GM23338 (cell line): Measurements from ENCODE around the gene BRINP2. TPM values are rescaled to one million over a fixed set of nuclear protein-coding genes. Genes with fewer than 3 reads are reported as not detected.

Source experiments
- ATAC-seq: fragments of 200-7000 bp; cut with Tn5 transposase; 3 replicates; pipeline ENCODE4 v1.9.1; 2020
- DNase-seq: peaks from one replicate; pipeline ENCODE4 v3.0.0-alpha.2; 2015; ENCODE audit warnings: low spot score
- H2AFZ ChIP-seq: fragments of 200-600 bp; sonication (generic); 2 replicates; pipeline ENCODE4 v1.8.0; 2016; ENCODE audit warnings: antibody characterized with exemption, mild to moderate bottlenecking, moderate library complexity
- H3F3A ChIP-seq: fragments of 200-600 bp; sonication (generic); replicated peaks from 2 replicates; pipeline ENCODE4 v1.8.0; 2017; ENCODE audit warnings: antibody characterized with exemption, mixed run types, low read depth
- H3K27ac ChIP-seq: fragments of 200-600 bp; sonication (generic); 2 replicates; pipeline ENCODE4 v1.6.1; 2016; ENCODE audit warnings: low read depth
- H3K27me3 ChIP-seq: fragments of 200-600 bp; sonication (generic); 2 replicates; pipeline ENCODE4 v1.8.0; 2016; ENCODE audit warnings: mild to moderate bottlenecking, mixed run types, moderate library complexity; ENCODE audit not compliant: insufficient read depth
- H3K36me3 ChIP-seq: fragments of 200-600 bp; sonication (generic); 2 replicates; pipeline ENCODE4 v1.8.0; 2016; ENCODE audit warnings: mild to moderate bottlenecking; ENCODE audit not compliant: insufficient read depth
- H3K4me1 ChIP-seq: fragments of 200-600 bp; sonication (generic); 2 replicates; pipeline ENCODE4 v1.8.0; 2016; ENCODE audit warnings: mild to moderate bottlenecking, moderate library complexity; ENCODE audit not compliant: insufficient read depth
- H3K4me2 ChIP-seq: fragments of 200-600 bp; sonication (generic); 2 replicates; pipeline ENCODE4 v1.7.1; 2017; ENCODE audit warnings: mixed run types
- H3K4me3 ChIP-seq: fragments of 200-600 bp; sonication (generic); 2 replicates; pipeline ENCODE4 v1.6.1; 2016; ENCODE audit warnings: mixed run types
- H3K79me2 ChIP-seq: fragments of 200-600 bp; sonication (generic); replicated peaks from 2 replicates; pipeline ENCODE4 v1.8.0; 2017; ENCODE audit warnings: mild to moderate bottlenecking; ENCODE audit not compliant: insufficient read depth
- H3K9me2 ChIP-seq: fragments of 200-600 bp; sonication (generic); 2 replicates; pipeline ENCODE4 v1.8.0; 2017; ENCODE audit not compliant: insufficient read depth
- H4K20me1 ChIP-seq: fragments of 200-600 bp; sonication (generic); replicated peaks from 2 replicates; pipeline ENCODE4 v1.8.0; 2017; ENCODE audit warnings: mild to moderate bottlenecking; ENCODE audit not compliant: insufficient read depth
- H3K27ac Mint-ChIP-seq: 2 replicates; pipeline ENCODE4 v1.8.0; 2020; ENCODE audit warnings: inconsistent platforms, mild to moderate bottlenecking, moderate library complexity, mixed read lengths
- H3K27me3 Mint-ChIP-seq: 3 replicates; pipeline ENCODE4 v1.8.0; 2022; ENCODE audit warnings: low read depth, mild to moderate bottlenecking, moderate library complexity, mixed read lengths, inconsistent platforms; ENCODE audit not compliant: insufficient read depth, poor library complexity
- H3K36me3 Mint-ChIP-seq: 3 replicates; pipeline ENCODE4 v1.8.0; 2021; ENCODE audit warnings: low read depth, mild to moderate bottlenecking, inconsistent platforms, moderate library complexity, mixed read lengths
- H3K4me1 Mint-ChIP-seq: 3 replicates; pipeline ENCODE4 v1.8.0; 2020; ENCODE audit warnings: mild to moderate bottlenecking, inconsistent platforms, mixed read lengths
- H3K4me3 Mint-ChIP-seq: 3 replicates; pipeline ENCODE4 v1.8.0; 2021; ENCODE audit warnings: moderate library complexity, mild to moderate bottlenecking, inconsistent platforms, mixed read lengths
- H3K9me3 Mint-ChIP-seq: 3 replicates; pipeline ENCODE4 v1.8.0; 2020; ENCODE audit warnings: moderate library complexity, mild to moderate bottlenecking, inconsistent platforms, mixed read lengths
- CTCF ChIP-seq, 2 experiments: fragments of 200-600 bp in 1 of 2; sonication (generic) in 1 of 2; conservative IDR thresholded peaks; 2 replicates each; pipeline versions ENCODE4 v1.5.1 to v1.6.1; 2016 to 2017; ENCODE audit warnings: antibody characterized with exemption in 2 of 2, low read depth in 2 of 2, mild to moderate bottlenecking in 2 of 2, moderate library complexity in 1 of 2
- ETS1 ChIP-seq: IDR thresholded peaks from 2 replicates; pipeline ENCODE4 v1.6.1; 2016; ENCODE audit warnings: antibody characterized with exemption
- EZH2phosphoT487 ChIP-seq: fragments of 200-600 bp; sonication (generic); IDR thresholded peaks from one replicate; pipeline ENCODE4 v1.8.1; 2018; ENCODE audit warnings: antibody characterized with exemption; ENCODE audit not compliant: unreplicated experiment
- JUNB ChIP-seq: IDR thresholded peaks from one replicate; pipeline ENCODE4 v1.6.1; 2016; ENCODE audit warnings: antibody characterized with exemption; ENCODE audit not compliant: unreplicated experiment
- REST ChIP-seq: IDR thresholded peaks from one replicate; pipeline ENCODE4 v1.6.1; 2018; ENCODE audit warnings: antibody characterized with exemption; ENCODE audit not compliant: unreplicated experiment
- STAT1 ChIP-seq: IDR thresholded peaks from one replicate; pipeline ENCODE4 v1.6.1; 2016; ENCODE audit warnings: antibody characterized with exemption; ENCODE audit not compliant: unreplicated experiment
- ZNF114 ChIP-seq: fragments of 250-450 bp; sonication (Bioruptor Pico); IDR thresholded peaks from 2 replicates; pipeline ENCODE4 v1.5.0; 2020; ENCODE audit warnings: mild to moderate bottlenecking, moderate library complexity
- ZNF331 ChIP-seq: fragments of 250-450 bp; sonication (Bioruptor Pico); IDR thresholded peaks from 2 replicates; pipeline ENCODE4 v1.5.0; 2020; ENCODE audit warnings: low read depth, mild to moderate bottlenecking, moderate library complexity
- polyA plus RNA-seq: library from polyadenylated mRNA; unstranded; fragments of >200 nt; fragmentation: Nextera tagmentation; extraction: Ambion mirVana; gene quantifications from 2 replicates; pipeline ENCODE4 v1.2.1, GENCODE V29; 2016
- total RNA-seq: library from RNA; depleted of rRNA; stranded (reverse); fragments of >200 nt; shearing (Covaris generic); gene quantifications from 2 replicates; pipeline ENCODE4 v1.2.3, GENCODE V29; 2014

Gene BRINP2
- total and polyA plus RNA-seq, 2 experiments from 2014 or later = 0.10 to 0.52 TPM

- H3K9me3 Mint-ChIP-seq = no peaks in the 10 kb centered on the region
- TF ChIP-seq CTCF (conservative IDR thresholded peaks at IDR 0.05; ENCODE audit: low read depth in 2 of 2) (0 out of 4 replicates have a peak, but pooled peaks of 1 of the 2 experiments have one; percentile 9), ETS1 (no peak), ZNF331 (CRISPR knock-in tag) (no peak)
- 0 out of 2 replicates have a peak, but pooled peaks cover 10% of the 10 kb centered on the region for H3K4me1 ChIP-seq
- no peak overlapping the region for H3K4me2 ChIP-seq
- peaks cover 2% of the 10 kb centered on the region for H3K27me3 Mint-ChIP-seq
- H3K79me2 ChIP-seq = no peaks in the 10 kb centered on the region
- H3K4me1 Mint-ChIP-seq = peaks cover 15% of the 10 kb centered on the region; the same call in 2 of the 3 replicates
- H3K27ac ChIP-seq = no peak overlapping the region
- no peaks in the 10 kb centered on the region for H3F3A ChIP-seq
- no peaks in the 10 kb centered on the region for H3K27me3 ChIP-seq
- no peak overlapping the region for H3K4me3 ChIP-seq
- H3K36me3 Mint-ChIP-seq = no peaks in the 10 kb centered on the region
- DNase-seq = no peak
- no peak overlapping the region for H3K27ac Mint-ChIP-seq
- H2AFZ ChIP-seq = no peak overlapping the region
- H3K36me3 ChIP-seq = no peaks in the 10 kb centered on the region
- no peak for ATAC-seq
- H3K9me2 ChIP-seq = no peaks in the 10 kb centered on the region
- H4K20me1 ChIP-seq = no peaks in the 10 kb centered on the region
- no peak overlapping the region for H3K4me3 Mint-ChIP-seq
Measured at GRCh38 chr1:177306981-177307380, 136.2 kb downstream of the BRINP2 start.

- 0 out of 2 replicates have a peak, but pooled peaks cover 10% of the 10 kb centered on the region for H3K4me1 ChIP-seq
- no peaks in the 10 kb centered on the region for H3K27me3 ChIP-seq
- H2AFZ ChIP-seq = no peak overlapping the region
- H4K20me1 ChIP-seq = no peaks in the 10 kb centered on the region
- Mint-ChIP-seq H3K27me3 (peaks cover 2% of the 10 kb centered on the region), H3K4me3 (no peak overlapping the region), H3K27ac (no peak overlapping the region), H3K9me3 (no peaks in the 10 kb centered on the region), H3K36me3 (no peaks in the 10 kb centered on the region), H3K4me1 (peaks cover 11% of the 10 kb centered on the region; the same call in 2 of the 3 replicates)
- no peaks in the 10 kb centered on the region for H3K9me2 ChIP-seq
- no peaks in the 10 kb centered on the region for H3K36me3 ChIP-seq
- H3K79me2 ChIP-seq = no peaks in the 10 kb centered on the region
- H3K4me2 ChIP-seq = no peak overlapping the region
- no peaks in the 10 kb centered on the region for H3F3A ChIP-seq
- ATAC-seq (no peak), DNase-seq (no peak)
- H3K4me3 ChIP-seq = no peak overlapping the region
- H3K27ac ChIP-seq = no peak overlapping the region
- no peak for TF ChIP-seq STAT1
- no peak for TF ChIP-seq JUNB
- TF ChIP-seq ZNF114 (CRISPR knock-in tag) = no peak
- no peak for TF ChIP-seq EZH2phosphoT487
- no peak for TF ChIP-seq REST
- TF ChIP-seq CTCF (conservative IDR thresholded peaks at IDR 0.05; ENCODE audit: low read depth in 2 of 2) = no peak
Measured at GRCh38 chr1:177307771-177308170, 137.0 kb downstream of the BRINP2 start.
